Osteoblast (primary cell): ENCODE measurements around the gene NCAPG2. TPM values are rescaled to one million over a fixed set of nuclear protein-coding genes. Genes with fewer than 3 reads are reported as not detected.

Experiments used
- DNase-seq: peaks from one replicate; pipeline ENCODE4 v3.0.0; 2011; ENCODE audit warnings: low spot score, mixed read lengths; ENCODE audit not compliant: insufficient read length; ENCODE audit errors: missing footprints
- H2AFZ ChIP-seq: 2 replicates; pipeline ENCODE4 v1.6.0; 2011; ENCODE audit warnings: mild to moderate bottlenecking, low read length
- H3K27ac ChIP-seq: 2 replicates; pipeline ENCODE4 v1.5.1; 2011; ENCODE audit warnings: mild to moderate bottlenecking, low read depth, low read length, moderate library complexity
- H3K27me3 ChIP-seq: 2 replicates; pipeline ENCODE4 v1.6.0; 2012; ENCODE audit warnings: mild to moderate bottlenecking, control low read depth, inconsistent platforms, low read length, moderate library complexity; ENCODE audit not compliant: insufficient read depth
- H3K36me3 ChIP-seq: 2 replicates; pipeline ENCODE4 v1.5.1; 2011; ENCODE audit warnings: mild to moderate bottlenecking, low read length, control low read depth, moderate library complexity; ENCODE audit not compliant: insufficient read depth
- H3K4me1 ChIP-seq: 2 replicates; pipeline ENCODE4 v1.5.1; 2011; ENCODE audit warnings: mild to moderate bottlenecking, low read length, control low read depth, moderate library complexity; ENCODE audit not compliant: insufficient read depth
- H3K4me2 ChIP-seq: 2 replicates; pipeline ENCODE4 v1.6.0; 2011; ENCODE audit warnings: mild to moderate bottlenecking, low read length; ENCODE audit not compliant: insufficient read depth
- H3K4me3 ChIP-seq: fragments of 200-600 bp; sonication (generic); 3 replicates; pipeline ENCODE4 v1.5.1; 2012; ENCODE audit warnings: mild to moderate bottlenecking, low read length, inconsistent platforms; ENCODE audit not compliant: insufficient read depth
- H3K79me2 ChIP-seq: 2 replicates; pipeline ENCODE4 v1.6.0; 2012; ENCODE audit warnings: mild to moderate bottlenecking, low read length, control low read depth, inconsistent platforms; ENCODE audit not compliant: insufficient read depth
- H3K9me3 ChIP-seq: 2 replicates; pipeline ENCODE4 v1.5.1; 2011; ENCODE audit warnings: low read depth, low read length, control low read depth
- H4K20me1 ChIP-seq: 2 replicates; pipeline ENCODE4 v1.6.0; 2012; ENCODE audit warnings: mild to moderate bottlenecking, low read length, control low read depth; ENCODE audit not compliant: insufficient read depth
- total RNA-seq: library from RNA; depleted of rRNA; stranded (reverse); fragments of >200 nt; gene quantifications from 2 replicates; pipeline ENCODE4 v1.2.3, GENCODE V29; 2012
- TF ChIP-seq, protein P1 (sequence below): IDR thresholded peaks from 2 replicates; pipeline ENCODE4 v1.5.1; 2011; ENCODE audit warnings: mild to moderate bottlenecking, low read depth, low read length, moderate library complexity; ENCODE audit errors: extremely low read depth

The NCAPG2 gene
- total RNA-seq, 1 donor, result 8.0 TPM

DNA sequence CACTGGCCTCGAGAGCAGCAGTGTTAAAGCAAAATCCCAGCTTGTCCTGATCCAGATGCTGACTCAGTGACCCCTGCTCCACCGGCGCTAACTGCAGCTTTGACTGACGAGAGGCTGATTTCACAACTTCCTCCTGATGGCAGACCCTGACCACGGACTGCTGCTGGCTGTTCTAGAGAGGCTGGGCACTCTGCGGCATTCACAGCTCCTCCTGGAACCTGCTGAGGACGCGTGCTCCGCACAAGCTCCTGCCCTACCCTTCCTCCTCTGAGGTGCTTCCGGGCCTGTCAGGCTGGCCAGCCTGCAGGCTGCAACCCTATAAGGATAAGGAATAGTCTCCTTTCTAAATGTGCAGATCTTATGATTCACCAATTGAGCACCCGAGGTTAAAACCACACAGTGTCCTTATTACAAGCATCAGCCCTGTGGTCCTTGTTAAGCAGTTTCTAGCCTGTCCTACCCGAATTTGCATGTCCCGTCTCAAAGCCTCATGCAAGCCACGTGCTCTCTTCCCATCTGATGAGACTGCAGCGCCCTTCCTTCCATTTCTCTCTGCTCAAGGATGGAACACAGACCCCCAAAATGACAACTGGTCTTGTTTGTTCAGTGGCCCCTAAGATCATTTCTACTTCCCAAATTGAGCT, 35.5 kb upstream of the NCAPG2 start:
- TF ChIP-seq, protein P1, sequence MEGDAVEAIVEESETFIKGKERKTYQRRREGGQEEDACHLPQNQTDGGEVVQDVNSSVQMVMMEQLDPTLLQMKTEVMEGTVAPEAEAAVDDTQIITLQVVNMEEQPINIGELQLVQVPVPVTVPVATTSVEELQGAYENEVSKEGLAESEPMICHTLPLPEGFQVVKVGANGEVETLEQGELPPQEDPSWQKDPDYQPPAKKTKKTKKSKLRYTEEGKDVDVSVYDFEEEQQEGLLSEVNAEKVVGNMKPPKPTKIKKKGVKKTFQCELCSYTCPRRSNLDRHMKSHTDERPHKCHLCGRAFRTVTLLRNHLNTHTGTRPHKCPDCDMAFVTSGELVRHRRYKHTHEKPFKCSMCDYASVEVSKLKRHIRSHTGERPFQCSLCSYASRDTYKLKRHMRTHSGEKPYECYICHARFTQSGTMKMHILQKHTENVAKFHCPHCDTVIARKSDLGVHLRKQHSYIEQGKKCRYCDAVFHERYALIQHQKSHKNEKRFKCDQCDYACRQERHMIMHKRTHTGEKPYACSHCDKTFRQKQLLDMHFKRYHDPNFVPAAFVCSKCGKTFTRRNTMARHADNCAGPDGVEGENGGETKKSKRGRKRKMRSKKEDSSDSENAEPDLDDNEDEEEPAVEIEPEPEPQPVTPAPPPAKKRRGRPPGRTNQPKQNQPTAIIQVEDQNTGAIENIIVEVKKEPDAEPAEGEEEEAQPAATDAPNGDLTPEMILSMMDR, result no peak
- peak overlapping the region; percentile 79 for H3K27ac ChIP-seq

DNA sequence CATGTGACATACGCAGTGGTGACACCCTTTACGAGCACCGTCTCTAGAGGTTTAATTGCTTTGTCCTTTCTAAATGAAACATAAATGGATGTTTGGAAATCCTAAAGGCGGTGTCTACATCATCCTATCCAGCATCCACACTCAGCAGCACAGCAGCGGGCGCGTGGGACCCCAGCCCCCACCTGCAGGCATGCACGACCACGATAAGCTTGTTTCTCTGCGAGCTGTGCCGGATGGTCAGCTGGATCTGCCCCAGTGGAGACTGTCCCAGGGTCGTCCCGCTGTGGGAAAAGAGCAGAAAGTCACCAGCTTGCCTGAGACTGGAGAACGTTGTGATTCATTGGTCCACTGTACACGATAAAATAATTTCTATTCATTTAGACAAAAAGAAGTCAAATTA, 34.2 kb upstream of the NCAPG2 start:
- Histone ChIP-seq H3K9me3 (no peaks in the 10 kb centered on the region), H3K79me2 (no peaks in the 10 kb centered on the region), H2AFZ (no peak overlapping the region), H3K4me3 (no peak overlapping the region), H4K20me1 (no peaks in the 10 kb centered on the region), H3K36me3 (peaks cover 62% of the 10 kb centered on the region), H3K4me1 (peaks cover 26% of the 10 kb centered on the region), H3K27me3 (no peaks in the 10 kb centered on the region), H3K27ac (no peak overlapping the region), H3K4me2 (no peak overlapping the region)
- no peak for DNase-seq
- TF ChIP-seq, protein P1, result no peak

More for the DNA sequence above, 35.5 kb upstream of the NCAPG2 start:
- no peaks in the 10 kb centered on the region for H3K27me3 ChIP-seq
- no peaks in the 10 kb centered on the region for H3K79me2 ChIP-seq
- DNase-seq, result peak; percentile 94
- peak overlapping the region; percentile 14 for H3K4me3 ChIP-seq
- no peaks in the 10 kb centered on the region for H3K9me3 ChIP-seq
- H3K4me2 ChIP-seq, result peak overlapping the region; percentile 39
- H2AFZ ChIP-seq, result peak overlapping the region; percentile 12
- no peaks in the 10 kb centered on the region for H4K20me1 ChIP-seq
- H3K4me1 ChIP-seq, result peaks cover 26% of the 10 kb centered on the region
- peaks cover 55% of the 10 kb centered on the region for H3K36me3 ChIP-seq

DNA sequence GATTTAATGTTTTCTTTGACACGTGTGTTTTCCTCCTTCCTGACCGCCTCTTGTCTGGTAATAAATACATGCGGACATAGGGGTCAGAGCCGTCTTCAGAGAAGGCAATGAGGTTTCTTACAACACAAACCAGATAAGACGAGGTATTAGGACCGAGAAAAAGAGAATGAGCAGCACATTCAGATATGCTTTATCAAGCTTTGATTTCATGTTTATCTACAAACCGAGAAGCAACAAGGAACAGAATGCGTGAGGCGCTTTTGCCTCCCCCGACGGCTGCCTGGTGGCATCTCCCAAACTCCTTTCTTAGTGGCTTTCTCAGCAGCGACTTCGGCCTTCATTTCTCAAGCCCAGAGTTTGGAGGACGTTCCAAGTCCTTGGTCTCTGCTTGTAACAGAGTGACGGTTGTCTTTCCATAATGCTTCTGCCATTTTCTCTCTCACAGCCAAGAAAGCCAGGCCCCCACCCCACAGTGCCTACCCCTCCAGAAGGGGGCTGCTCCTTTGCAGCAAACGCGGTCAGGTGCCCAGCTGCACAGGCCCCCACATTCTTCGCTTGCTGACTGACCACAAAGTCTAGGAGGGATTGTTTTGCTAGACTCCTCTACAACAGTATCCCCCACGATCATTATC, 32.6 kb upstream of the NCAPG2 start:
- Histone ChIP-seq H3K4me2 (no peak overlapping the region), H3K9me3 (no peaks in the 10 kb centered on the region), H4K20me1 (no peaks in the 10 kb centered on the region), H3K27ac (no peak overlapping the region), H3K36me3 (peaks cover 61% of the 10 kb centered on the region), H3K4me3 (no peak overlapping the region), H3K4me1 (peaks cover 26% of the 10 kb centered on the region), H3K79me2 (no peaks in the 10 kb centered on the region), H2AFZ (no peak overlapping the region), H3K27me3 (no peaks in the 10 kb centered on the region)
- DNase-seq, result no peak
- TF ChIP-seq, protein P1, result no peak

DNA sequence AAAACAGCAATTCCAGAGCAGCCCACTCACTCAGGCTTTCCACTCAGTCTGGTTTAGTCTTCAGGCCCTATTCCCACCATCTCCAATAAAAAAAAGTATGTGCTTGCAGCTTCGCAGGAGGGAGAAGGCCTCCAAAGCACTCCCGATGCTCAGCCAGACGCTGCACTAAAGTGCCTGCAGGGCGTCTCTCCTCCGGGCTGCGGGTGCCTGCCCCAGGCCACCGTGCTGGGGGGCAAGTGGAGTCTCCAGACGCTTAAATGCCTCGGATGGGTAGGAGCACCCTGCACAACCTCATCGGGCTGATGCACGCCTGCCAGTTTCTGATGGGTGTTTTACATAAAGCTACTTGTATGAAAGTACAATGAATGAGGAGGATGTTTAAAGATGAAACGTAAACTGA, 31.3 kb upstream of the NCAPG2 start:
- Histone ChIP-seq H2AFZ (no peak overlapping the region), H3K79me2 (no peaks in the 10 kb centered on the region), H3K27me3 (no peaks in the 10 kb centered on the region), H3K4me2 (no peak overlapping the region), H4K20me1 (no peaks in the 10 kb centered on the region), H3K4me3 (no peak overlapping the region), H3K4me1 (peaks cover 19% of the 10 kb centered on the region), H3K9me3 (no peaks in the 10 kb centered on the region), H3K36me3 (peaks cover 59% of the 10 kb centered on the region), H3K27ac (no peak overlapping the region)
- TF ChIP-seq, protein P1, result no peak
- DNase-seq, result no peak
